ENCODE data around the gene SP140L.

SP140L gene

GRCh38 chr2:230308402-230309000, 18.5 kb upstream of the SP140L start:
- no peak for TF ChIP-seq TAF1 (IDR thresholded peaks at IDR 0.05; ENCODE audit: borderline replicate concordance, insufficient read depth, low read length)
- TF ChIP-seq, protein P1, sequence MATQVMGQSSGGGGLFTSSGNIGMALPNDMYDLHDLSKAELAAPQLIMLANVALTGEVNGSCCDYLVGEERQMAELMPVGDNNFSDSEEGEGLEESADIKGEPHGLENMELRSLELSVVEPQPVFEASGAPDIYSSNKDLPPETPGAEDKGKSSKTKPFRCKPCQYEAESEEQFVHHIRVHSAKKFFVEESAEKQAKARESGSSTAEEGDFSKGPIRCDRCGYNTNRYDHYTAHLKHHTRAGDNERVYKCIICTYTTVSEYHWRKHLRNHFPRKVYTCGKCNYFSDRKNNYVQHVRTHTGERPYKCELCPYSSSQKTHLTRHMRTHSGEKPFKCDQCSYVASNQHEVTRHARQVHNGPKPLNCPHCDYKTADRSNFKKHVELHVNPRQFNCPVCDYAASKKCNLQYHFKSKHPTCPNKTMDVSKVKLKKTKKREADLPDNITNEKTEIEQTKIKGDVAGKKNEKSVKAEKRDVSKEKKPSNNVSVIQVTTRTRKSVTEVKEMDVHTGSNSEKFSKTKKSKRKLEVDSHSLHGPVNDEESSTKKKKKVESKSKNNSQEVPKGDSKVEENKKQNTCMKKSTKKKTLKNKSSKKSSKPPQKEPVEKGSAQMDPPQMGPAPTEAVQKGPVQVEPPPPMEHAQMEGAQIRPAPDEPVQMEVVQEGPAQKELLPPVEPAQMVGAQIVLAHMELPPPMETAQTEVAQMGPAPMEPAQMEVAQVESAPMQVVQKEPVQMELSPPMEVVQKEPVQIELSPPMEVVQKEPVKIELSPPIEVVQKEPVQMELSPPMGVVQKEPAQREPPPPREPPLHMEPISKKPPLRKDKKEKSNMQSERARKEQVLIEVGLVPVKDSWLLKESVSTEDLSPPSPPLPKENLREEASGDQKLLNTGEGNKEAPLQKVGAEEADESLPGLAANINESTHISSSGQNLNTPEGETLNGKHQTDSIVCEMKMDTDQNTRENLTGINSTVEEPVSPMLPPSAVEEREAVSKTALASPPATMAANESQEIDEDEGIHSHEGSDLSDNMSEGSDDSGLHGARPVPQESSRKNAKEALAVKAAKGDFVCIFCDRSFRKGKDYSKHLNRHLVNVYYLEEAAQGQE (IDR thresholded peaks at IDR 0.05; ENCODE audit: insufficient read depth in 1 of 2, low read depth in 2 of 2, low read length in 2 of 2), result no peak
- no peak for TF ChIP-seq FOXP2 (optimal IDR thresholded peaks at IDR 0.05; ENCODE audit: borderline replicate concordance, extremely low read depth, extremely low read length, insufficient read depth)
- no peak for TF ChIP-seq POLR2AphosphoS5 (IDR thresholded peaks at IDR 0.05; ENCODE audit: low read depth, low read length)
- TF ChIP-seq SIN3A (IDR thresholded peaks at IDR 0.05; ENCODE audit: borderline replicate concordance, insufficient read depth, low read length), result no peak

DNA sequence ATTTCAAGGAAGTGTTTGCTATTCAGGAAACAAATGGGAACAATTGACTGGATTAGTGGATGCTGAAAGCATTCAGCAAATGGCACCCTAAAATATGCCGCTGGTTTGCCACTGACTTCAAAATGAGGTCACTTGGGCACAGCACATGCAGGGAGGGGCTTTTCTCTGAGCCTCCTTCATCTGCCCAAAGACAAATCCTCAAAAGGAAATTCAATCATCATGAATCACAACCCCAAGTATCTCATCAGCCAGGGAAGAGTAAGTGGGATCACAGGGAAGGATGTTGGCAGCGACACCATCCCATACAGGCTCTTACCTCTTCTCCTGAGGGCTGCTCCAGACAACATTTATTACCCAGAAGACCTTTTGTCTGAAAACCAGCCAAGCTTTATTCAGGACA, 14.4 kb upstream of the SP140L start:
- TF ChIP-seq, protein P1 (IDR thresholded peaks at IDR 0.05; ENCODE audit: insufficient read depth in 1 of 2, low read depth in 2 of 2, low read length in 2 of 2), result no peak
- TF ChIP-seq FOXP2 (optimal IDR thresholded peaks at IDR 0.05; ENCODE audit: borderline replicate concordance, extremely low read depth, extremely low read length, insufficient read depth) (no peak), TAF1 (IDR thresholded peaks at IDR 0.05; ENCODE audit: borderline replicate concordance, insufficient read depth, low read length) (no peak), POLR2AphosphoS5 (IDR thresholded peaks at IDR 0.05; ENCODE audit: low read depth, low read length) (no peak), SIN3A (IDR thresholded peaks at IDR 0.05; ENCODE audit: borderline replicate concordance, insufficient read depth, low read length) (no peak)

DNA sequence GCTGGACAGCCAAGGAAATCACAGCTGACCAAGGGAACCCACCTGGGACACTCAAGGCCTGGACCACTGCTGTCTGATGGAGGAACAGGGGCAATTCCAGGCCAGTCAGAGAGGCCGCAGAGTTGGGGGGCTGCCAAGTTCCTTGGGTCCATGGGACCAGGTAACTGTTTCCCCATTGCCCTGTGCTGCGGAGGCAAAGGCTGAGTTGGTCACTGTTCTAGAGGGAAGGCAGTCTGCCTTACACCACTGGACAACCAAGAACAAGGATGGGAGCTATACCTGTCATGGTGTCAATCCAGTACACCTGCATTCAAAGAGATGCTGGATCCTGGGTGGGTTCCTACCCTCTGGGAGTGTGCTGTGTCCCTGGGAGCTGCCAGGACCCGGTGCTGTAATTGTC, 9.6 kb upstream of the SP140L start:
- no peak for TF ChIP-seq SIN3A (IDR thresholded peaks at IDR 0.05; ENCODE audit: borderline replicate concordance, insufficient read depth, low read length)
- TF ChIP-seq FOXP2 (optimal IDR thresholded peaks at IDR 0.05; ENCODE audit: borderline replicate concordance, extremely low read depth, extremely low read length, insufficient read depth), result no peak
- no peak for TF ChIP-seq POLR2AphosphoS5 (IDR thresholded peaks at IDR 0.05; ENCODE audit: low read depth, low read length)
- TF ChIP-seq, protein P1 (IDR thresholded peaks at IDR 0.05; ENCODE audit: insufficient read depth in 1 of 2, low read depth in 2 of 2, low read length in 2 of 2), result no peak

GRCh38 chr2:230318190-230319121, 8.5 kb upstream of the SP140L start:
- TF ChIP-seq TAF1 (IDR thresholded peaks at IDR 0.05; ENCODE audit: borderline replicate concordance, insufficient read depth, low read length), result no peak
- TF ChIP-seq SIN3A (IDR thresholded peaks at IDR 0.05; ENCODE audit: borderline replicate concordance, insufficient read depth, low read length), result no peak
- TF ChIP-seq, protein P1 (IDR thresholded peaks at IDR 0.05; ENCODE audit: insufficient read depth in 1 of 2, low read depth in 2 of 2, low read length in 2 of 2), result no peak
- no peak for TF ChIP-seq FOXP2 (optimal IDR thresholded peaks at IDR 0.05; ENCODE audit: borderline replicate concordance, extremely low read depth, extremely low read length, insufficient read depth)
- no peak for TF ChIP-seq POLR2AphosphoS5 (IDR thresholded peaks at IDR 0.05; ENCODE audit: low read depth, low read length)

All from PFSK-1 (cell line).